Activated naive CD8-positive, alpha-beta T cell treated with anti-CD3 and anti-CD28 coated beads, Interleukin-2, amount 50 U/mL, for 16 hours (primary cell): ENCODE measurements around the gene ATP13A2.
"Not testable (repeated sequence)": the region's sequence is repeated elsewhere in the genome, so short reads cannot be mapped to it uniquely, and the experiment has no call there.

Source experiments
- DNase-seq: peaks from one replicate; pipeline ENCODE4 v3.0.0-alpha.2; 2020; ENCODE audit warnings: low read depth, low spot score

The ATP13A2 gene

GRCh38 chr1:16978567-16979474 lies 32.9 kb downstream of the ATP13A2 start:
- DNase-seq = no peak

- no peak for DNase-seq
Measured at GRCh38 chr1:16978139-16978538, 33.6 kb downstream of the ATP13A2 start.

GRCh38 chr1:16977377-16977776 lies 34.4 kb downstream of the ATP13A2 start:
- DNase-seq = no peak

GRCh38 chr1:16976966-16977365 lies 34.8 kb downstream of the ATP13A2 start:
- DNase-seq = no peak

- DNase-seq = no peak
Measured at GRCh38 chr1:16975838-16976237, 35.9 kb downstream of the ATP13A2 start.

- no peak for DNase-seq
Measured at GRCh38 chr1:16975211-16975610, 36.5 kb downstream of the ATP13A2 start.

GRCh38 chr1:16973215-16973614 lies 38.5 kb downstream of the ATP13A2 start:
- DNase-seq = no peak

- no peak for DNase-seq
Measured at GRCh38 chr1:16972189-16972895, 39.4 kb downstream of the ATP13A2 start.

- no peak for DNase-seq
Measured at GRCh38 chr1:16971341-16972188, 40.2 kb downstream of the ATP13A2 start.

- DNase-seq = no peak
Measured at GRCh38 chr1:16970132-16970910, 41.4 kb downstream of the ATP13A2 start.

- DNase-seq = no peak
Measured at GRCh38 chr1:16969651-16970050, 42.1 kb downstream of the ATP13A2 start.

- DNase-seq = no peak
Measured at GRCh38 chr1:16969057-16969611, 42.6 kb downstream of the ATP13A2 start.

GRCh38 chr1:16968372-16968771 lies 43.4 kb downstream of the ATP13A2 start:
- no peak for DNase-seq

GRCh38 chr1:16967962-16968361 lies 43.8 kb downstream of the ATP13A2 start:
- DNase-seq = no peak

- no peak for DNase-seq
Measured at GRCh38 chr1:16967095-16967575, 44.6 kb downstream of the ATP13A2 start.

- DNase-seq = no peak
Measured at GRCh38 chr1:16966282-16966681, 45.4 kb downstream of the ATP13A2 start.

GRCh38 chr1:16965486-16966067 lies 46.2 kb downstream of the ATP13A2 start:
- no peak for DNase-seq

- not testable (repeated sequence) for DNase-seq
Measured at GRCh38 chr1:16964169-16964568, 47.6 kb downstream of the ATP13A2 start.

GRCh38 chr1:16961297-16962133 lies 50.2 kb downstream of the ATP13A2 start:
- no peak for DNase-seq
